RWPE1 (cell line): ENCODE data around the gene CAB39.

Experiments
- CTCF ChIA-PET: fragments of 350-600 bp; sonication (Branson Sonifier 250); formaldehyde crosslinking; extraction: SDS; loops from one replicate; lab custom pipeline; 2021; lab: Yijun Ruan, JAX
- POLR2A ChIA-PET: fragments of 400-600 bp; formaldehyde crosslinking; extraction: SDS; loops from one replicate; lab custom pipeline; 2020; ENCODE audit warnings: antibody characterized with exemption; ENCODE audit not compliant: low non-redundant PET; lab: Yijun Ruan, JAX
- DNase-seq: peaks from one replicate; pipeline ENCODE4 v3.0.0; 2012; ENCODE audit warnings: low spot score
- H3K27ac ChIP-seq: fragments of 450-650 bp; 2 replicates; pipeline ENCODE4 v1.5.1; 2017
- TF ChIP-seq, protein P1 (sequence below): fragments of 450-650 bp; conservative IDR thresholded peaks from 2 replicates; pipeline ENCODE4 v1.5.1; 2017; ENCODE audit warnings: low read depth, mild to moderate bottlenecking

The CAB39 gene

DNA sequence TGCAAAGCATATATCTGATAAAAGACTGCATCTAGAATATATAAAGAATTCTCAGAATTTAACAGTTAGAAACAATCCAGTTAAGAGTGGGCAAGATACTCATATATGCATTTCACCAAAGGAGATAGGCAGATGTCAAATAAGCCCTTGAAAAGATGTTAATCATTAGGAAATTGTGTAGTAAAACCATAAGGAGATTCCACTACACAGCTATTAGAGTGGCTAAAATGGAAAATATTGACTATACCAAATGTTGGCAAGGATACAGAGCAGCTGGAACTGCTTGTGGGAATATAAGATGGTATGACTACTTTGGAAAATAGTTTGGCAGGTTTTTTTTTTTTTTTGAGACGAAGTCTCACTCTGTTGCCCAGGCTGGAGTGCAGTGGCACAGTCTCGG lies 59.5 kb downstream of the CAB39 start:
- peak overlapping the region; percentile 53 for H3K27ac ChIP-seq
- TF ChIP-seq, protein P1, sequence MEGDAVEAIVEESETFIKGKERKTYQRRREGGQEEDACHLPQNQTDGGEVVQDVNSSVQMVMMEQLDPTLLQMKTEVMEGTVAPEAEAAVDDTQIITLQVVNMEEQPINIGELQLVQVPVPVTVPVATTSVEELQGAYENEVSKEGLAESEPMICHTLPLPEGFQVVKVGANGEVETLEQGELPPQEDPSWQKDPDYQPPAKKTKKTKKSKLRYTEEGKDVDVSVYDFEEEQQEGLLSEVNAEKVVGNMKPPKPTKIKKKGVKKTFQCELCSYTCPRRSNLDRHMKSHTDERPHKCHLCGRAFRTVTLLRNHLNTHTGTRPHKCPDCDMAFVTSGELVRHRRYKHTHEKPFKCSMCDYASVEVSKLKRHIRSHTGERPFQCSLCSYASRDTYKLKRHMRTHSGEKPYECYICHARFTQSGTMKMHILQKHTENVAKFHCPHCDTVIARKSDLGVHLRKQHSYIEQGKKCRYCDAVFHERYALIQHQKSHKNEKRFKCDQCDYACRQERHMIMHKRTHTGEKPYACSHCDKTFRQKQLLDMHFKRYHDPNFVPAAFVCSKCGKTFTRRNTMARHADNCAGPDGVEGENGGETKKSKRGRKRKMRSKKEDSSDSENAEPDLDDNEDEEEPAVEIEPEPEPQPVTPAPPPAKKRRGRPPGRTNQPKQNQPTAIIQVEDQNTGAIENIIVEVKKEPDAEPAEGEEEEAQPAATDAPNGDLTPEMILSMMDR: no peak
- CTCF ChIA-PET: interaction anchor here (0.6 kb wide), 2 partner anchors 24 to 98 kb away, joined by 3 to 5 read pairs; no protein-coding TSS in a partner anchor
- POLR2A ChIA-PET: no interaction called here
- DNase-seq: no peak

DNA sequence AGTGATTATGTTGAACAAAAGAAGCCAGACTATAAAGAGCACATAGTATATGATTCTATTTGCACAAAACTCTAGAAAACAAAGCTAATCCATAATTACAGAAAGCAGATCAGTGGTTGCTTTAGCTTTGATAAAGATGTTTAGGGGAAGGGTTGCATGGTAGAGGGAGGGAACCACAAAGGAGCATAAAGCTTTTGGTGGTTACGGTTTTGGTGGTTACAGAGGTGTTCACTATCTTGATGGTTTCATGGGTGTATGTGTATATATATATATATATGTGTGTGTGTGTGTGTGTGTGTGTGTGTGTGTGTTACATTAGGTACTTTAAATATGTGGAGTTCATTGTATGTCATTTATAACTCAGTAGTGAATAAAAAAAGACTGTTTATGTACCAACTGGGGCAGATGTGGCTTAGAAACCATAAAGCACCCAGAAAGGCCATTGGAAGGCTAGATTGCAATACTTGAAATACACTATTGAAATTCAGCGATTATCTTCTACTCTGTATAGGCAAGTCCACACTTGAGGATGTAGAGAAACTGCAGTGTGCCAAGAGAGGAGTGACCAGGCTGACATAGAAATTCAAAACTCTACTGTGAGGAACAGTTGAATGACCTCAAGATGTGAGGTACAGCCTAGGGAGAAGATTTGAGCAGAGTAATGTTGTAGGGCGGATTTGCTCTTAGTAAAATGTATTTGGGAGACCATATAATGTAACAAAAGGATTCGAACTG lies 60.6 kb downstream of the CAB39 start:
- TF ChIP-seq, protein P1: no peak
- ChIA-PET CTCF (no interaction called here), POLR2A (no interaction called here)
- no peak for DNase-seq
- H3K27ac ChIP-seq: no peak overlapping the region

DNA sequence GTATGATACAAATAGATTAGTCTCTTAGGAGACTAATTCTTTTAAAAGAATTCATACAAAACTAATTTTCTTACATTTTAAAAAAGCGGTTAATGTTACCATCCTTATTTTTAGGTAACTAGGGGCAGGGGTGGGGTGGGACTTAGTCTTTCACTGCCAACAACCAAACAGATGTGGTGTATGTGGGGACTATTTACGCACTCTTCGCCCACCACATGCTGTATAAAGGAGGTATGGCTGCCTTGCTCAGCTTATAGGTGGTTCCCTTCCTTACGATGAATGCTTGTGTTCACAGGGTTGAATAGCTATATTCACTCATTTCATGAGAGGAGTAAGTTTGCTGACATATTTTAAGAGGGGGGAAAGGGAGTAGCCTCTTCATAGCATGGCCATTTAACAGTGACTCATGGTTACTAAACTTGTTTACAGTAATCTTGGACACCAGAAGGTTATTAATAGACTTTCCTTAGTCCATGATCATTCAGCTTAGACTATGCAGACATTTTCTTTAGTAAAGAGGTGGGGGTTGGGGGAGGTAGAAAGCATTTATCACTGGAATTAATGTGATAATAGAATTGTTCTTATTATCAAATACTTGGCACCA lies 61.8 kb downstream of the CAB39 start:
- ChIA-PET POLR2A (interaction anchor here (0.5 kb wide), 1 partner anchor 9 kb away, joined by 6 read pairs; no protein-coding TSS in a partner anchor), CTCF (interaction anchor here (0.8 to 1.9 kb wide), 3 partner anchors 8 to 24 kb away, joined by 3 to 6 read pairs (median 5); no protein-coding TSS in a partner anchor)
- no peak overlapping the region for H3K27ac ChIP-seq
- peak; percentile 71 for DNase-seq
- TF ChIP-seq, protein P1: no peak

DNA sequence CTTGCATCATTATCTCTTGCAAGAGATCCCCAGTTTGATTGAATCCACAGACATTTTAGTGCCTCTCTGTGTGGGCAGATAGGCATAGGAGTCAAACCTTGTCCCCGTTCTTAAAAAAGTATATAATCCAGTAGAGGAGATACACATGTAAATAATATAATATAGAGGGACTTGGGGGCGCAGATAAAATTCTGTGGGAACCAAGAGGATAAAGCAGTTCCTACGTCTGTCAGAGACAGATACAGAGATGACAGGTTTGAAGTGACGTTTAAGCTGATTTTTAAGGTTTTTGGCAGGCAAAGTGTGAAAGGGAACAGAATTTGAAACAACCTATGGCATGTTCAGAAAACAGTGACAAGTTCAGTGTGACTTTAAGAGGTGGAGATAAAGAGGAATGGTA lies 63.1 kb downstream of the CAB39 start:
- DNase-seq: no peak
- ChIA-PET POLR2A (no interaction called here), CTCF (interaction anchor here (1.9 kb wide), 1 partner anchor 23 kb away, joined by 6 read pairs; no protein-coding TSS in a partner anchor)
- TF ChIP-seq, protein P1: no peak
- H3K27ac ChIP-seq: no peak overlapping the region

DNA sequence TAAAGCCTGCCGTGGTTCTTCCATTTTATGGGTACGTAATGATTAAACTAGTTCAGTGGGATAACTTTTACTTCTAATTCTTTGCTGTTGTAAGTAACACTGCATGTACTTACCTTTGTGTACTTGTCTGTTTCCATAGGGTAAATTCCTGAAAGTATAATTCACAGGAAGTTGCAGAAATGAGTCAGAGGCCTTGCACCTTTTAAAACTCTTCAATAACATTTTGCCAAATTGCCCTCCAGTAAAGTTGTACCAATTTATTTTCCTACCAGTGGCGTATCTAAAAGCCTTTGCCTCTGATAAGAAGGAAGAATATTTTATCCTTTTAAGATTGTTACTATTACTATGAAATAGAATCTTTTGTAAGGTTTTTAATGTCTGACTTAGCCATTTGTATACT lies 65.1 kb downstream of the CAB39 start:
- TF ChIP-seq, protein P1: no peak
- peak overlapping the region; percentile 94 for H3K27ac ChIP-seq

DNA sequence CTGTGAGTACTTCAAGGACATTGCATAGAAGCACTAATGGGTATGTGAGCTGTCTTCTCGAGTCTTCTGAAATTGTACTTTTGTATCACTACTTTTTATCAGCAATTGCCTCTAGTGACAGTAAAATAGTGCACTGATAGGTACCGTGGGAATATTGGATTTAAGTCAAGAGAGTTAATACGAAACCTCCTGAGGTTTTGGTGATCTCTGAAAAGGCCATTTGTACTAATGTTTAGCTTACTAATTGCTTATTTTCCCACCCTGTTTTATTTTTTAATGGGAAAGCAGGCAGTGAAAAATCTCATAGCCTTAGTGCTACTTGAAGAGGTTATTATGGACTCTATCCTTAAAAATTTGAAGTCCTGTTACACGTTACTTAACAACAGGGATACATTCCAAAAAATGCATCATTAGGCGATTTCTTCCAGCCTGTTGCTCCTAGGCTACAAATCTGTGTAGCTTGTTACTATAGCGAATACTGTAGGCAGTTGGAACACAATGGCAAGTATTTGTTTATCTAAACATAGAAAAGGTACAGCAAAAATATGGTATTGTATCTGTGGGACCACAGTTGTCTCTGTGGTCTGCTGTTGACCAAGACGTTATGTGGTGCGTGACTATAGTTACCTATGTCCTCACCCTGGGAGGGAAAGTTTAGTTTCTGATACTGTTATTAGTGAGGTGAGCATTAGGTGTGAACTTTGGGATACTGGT lies 65.9 kb downstream of the CAB39 start:
- CTCF ChIA-PET: no interaction called here
- DNase-seq: no peak
- TF ChIP-seq, protein P1: no peak
- no peak overlapping the region for H3K27ac ChIP-seq
- POLR2A ChIA-PET: no interaction called here

More for the DNA sequence above, 65.1 kb downstream of the CAB39 start:
- DNase-seq: peak; percentile 64
- ChIA-PET CTCF (no interaction called here), POLR2A (no interaction called here)
